ENCODE data around the gene SLC49A4. TPM values are rescaled to one million over a fixed set of nuclear protein-coding genes. Genes with fewer than 3 reads are reported as not detected.

SLC49A4 gene
- total RNA-seq, 1 experiment from 2014 or later = 19.8 TPM

GRCh38 chr3:122773944-122774509 lies 20.8 kb upstream of the SLC49A4 start:
- Histone ChIP-seq H3K27me3 (no peaks in the 10 kb centered on the region), H3K36me3 (peaks cover 2% of the 10 kb centered on the region; the same call in 1 of the 2 replicates), H3K4me1 (no peaks in the 10 kb centered on the region), H3K9me3 (replicated peaks) (no peaks in the 10 kb centered on the region), H3K27ac (no peak overlapping the region), H3K4me3 (no peak overlapping the region)
- no peak for DNase-seq

GRCh38 chr3:122774564-122774963 lies 20.3 kb upstream of the SLC49A4 start:
- Histone ChIP-seq H3K27ac (no peak overlapping the region), H3K4me1 (no peaks in the 10 kb centered on the region), H3K27me3 (no peaks in the 10 kb centered on the region), H3K4me3 (no peak overlapping the region), H3K36me3 (peaks cover 2% of the 10 kb centered on the region; the same call in 1 of the 2 replicates), H3K9me3 (replicated peaks) (no peaks in the 10 kb centered on the region)
- no peak for DNase-seq

GRCh38 chr3:122776675-122777468 lies 18.0 kb upstream of the SLC49A4 start:
- peaks cover 2% of the 10 kb centered on the region; the same call in 1 of the 2 replicates for H3K36me3 ChIP-seq
- H3K9me3 ChIP-seq (replicated peaks) = no peaks in the 10 kb centered on the region
- no peaks in the 10 kb centered on the region for H3K4me1 ChIP-seq
- no peaks in the 10 kb centered on the region for H3K27me3 ChIP-seq
- no peak overlapping the region for H3K4me3 ChIP-seq
- no peak overlapping the region for H3K27ac ChIP-seq
- DNase-seq = no peak

- 0 out of 2 replicates have a peak, but pooled peaks cover 2% of the 10 kb centered on the region for H3K36me3 ChIP-seq
- H3K9me3 ChIP-seq (replicated peaks) = no peaks in the 10 kb centered on the region
- H3K4me3 ChIP-seq = no peak overlapping the region
- no peaks in the 10 kb centered on the region for H3K4me1 ChIP-seq
- no peak for DNase-seq
- H3K27ac ChIP-seq = no peak overlapping the region
- no peaks in the 10 kb centered on the region for H3K27me3 ChIP-seq
Measured at GRCh38 chr3:122777563-122777962, 17.3 kb upstream of the SLC49A4 start.

- Histone ChIP-seq H3K36me3 (no peaks in the 10 kb centered on the region), H3K27me3 (no peaks in the 10 kb centered on the region), H3K27ac (no peak overlapping the region), H3K4me1 (no peaks in the 10 kb centered on the region), H3K9me3 (replicated peaks) (no peaks in the 10 kb centered on the region), H3K4me3 (no peak overlapping the region)
- DNase-seq = no peak
Measured at GRCh38 chr3:122782804-122783203, 12.1 kb upstream of the SLC49A4 start.

- Histone ChIP-seq H3K4me3 (no peak overlapping the region), H3K27me3 (no peaks in the 10 kb centered on the region), H3K9me3 (replicated peaks) (no peaks in the 10 kb centered on the region), H3K4me1 (no peaks in the 10 kb centered on the region), H3K27ac (no peak overlapping the region), H3K36me3 (no peaks in the 10 kb centered on the region)
- DNase-seq = no peak
Measured at GRCh38 chr3:122784436-122784835, 10.4 kb upstream of the SLC49A4 start.

- DNase-seq = no peak
Measured at GRCh38 chr3:122785231-122785630, 9.6 kb upstream of the SLC49A4 start.

GRCh38 chr3:122786066-122786465 lies 8.8 kb upstream of the SLC49A4 start:
- Histone ChIP-seq H3K27me3 (no peaks in the 10 kb centered on the region), H3K27ac (no peak overlapping the region), H3K4me1 (no peaks in the 10 kb centered on the region), H3K9me3 (replicated peaks) (no peaks in the 10 kb centered on the region), H3K36me3 (no peaks in the 10 kb centered on the region), H3K4me3 (no peak overlapping the region)
- no peak for DNase-seq

More at GRCh38 chr3:122785231-122785630, 9.6 kb upstream of the SLC49A4 start:
- Histone ChIP-seq H3K9me3 (replicated peaks) (no peaks in the 10 kb centered on the region), H3K27ac (no peak overlapping the region), H3K4me1 (no peaks in the 10 kb centered on the region), H3K27me3 (no peaks in the 10 kb centered on the region), H3K36me3 (no peaks in the 10 kb centered on the region), H3K4me3 (no peak overlapping the region)

GRCh38 chr3:122787872-122788271 lies 7.0 kb upstream of the SLC49A4 start:
- no peaks in the 10 kb centered on the region for H3K4me1 ChIP-seq
- no peaks in the 10 kb centered on the region for H3K27me3 ChIP-seq
- H3K27ac ChIP-seq = no peak overlapping the region
- no peaks in the 10 kb centered on the region for H3K9me3 ChIP-seq (replicated peaks)
- no peak overlapping the region for H3K4me3 ChIP-seq
- DNase-seq = no peak
- no peaks in the 10 kb centered on the region for H3K36me3 ChIP-seq

GRCh38 chr3:122789585-122790273 lies 5.1 kb upstream of the SLC49A4 start:
- Histone ChIP-seq H3K27me3 (no peaks in the 10 kb centered on the region), H3K36me3 (no peaks in the 10 kb centered on the region), H3K4me1 (no peaks in the 10 kb centered on the region), H3K9me3 (replicated peaks) (no peaks in the 10 kb centered on the region), H3K27ac (no peak overlapping the region), H3K4me3 (no peak overlapping the region)
- DNase-seq = no peak

GRCh38 chr3:122793568-122794416 lies 1.1 kb upstream of the SLC49A4 start, which contains the start of gene HSPBAP1:
HSPBAP1 (minus strand) TSS chr3:122793831; CDS start chr3:122793680, 151 bp downstream.
- H3K27me3 ChIP-seq = no peaks in the 10 kb centered on the region
- H3K27ac ChIP-seq = peak within 1 kb of the TSS; percentile 90
- no peaks in the 10 kb centered on the region for H3K9me3 ChIP-seq (replicated peaks)
- H3K4me1 ChIP-seq = no peaks in the 10 kb centered on the region; the same call in 1 of the 2 replicates
- DNase-seq = peak; percentile 93
- no peaks in the 10 kb centered on the region for H3K36me3 ChIP-seq
- H3K4me3 ChIP-seq = peak within 1 kb of the TSS; percentile 88

- Histone ChIP-seq H3K36me3 (no peaks in the 10 kb centered on the region), H3K27ac (peak overlapping the region; percentile 90), H3K4me1 (no peaks in the 10 kb centered on the region; the same call in 1 of the 2 replicates), H3K9me3 (replicated peaks) (no peaks in the 10 kb centered on the region), H3K27me3 (no peaks in the 10 kb centered on the region), H3K4me3 (peak overlapping the region; percentile 88)
- DNase-seq = no peak
Measured at GRCh38 chr3:122794483-122794778, 438 bp upstream of the SLC49A4 start.

- H3K9me3 ChIP-seq (replicated peaks) = no peaks in the 10 kb centered on the region
- no peaks in the 10 kb centered on the region for H3K27me3 ChIP-seq
- no peaks in the 10 kb centered on the region; the same call in 1 of the 2 replicates for H3K4me1 ChIP-seq
- H3K27ac ChIP-seq = peak overlapping the region; percentile 90; the same call in 1 of the 2 replicates
- H3K4me3 ChIP-seq = peak overlapping the region; percentile 88
- no peak for DNase-seq
- no peaks in the 10 kb centered on the region for H3K36me3 ChIP-seq
Measured at GRCh38 chr3:122795674-122796195, 866 bp downstream of the SLC49A4 start.

- H3K9me3 ChIP-seq (replicated peaks) = no peaks in the 10 kb centered on the region
- H3K27ac ChIP-seq = no peak overlapping the region
- no peak for DNase-seq
- H3K4me3 ChIP-seq = no peak overlapping the region
- H3K4me1 ChIP-seq = no peaks in the 10 kb centered on the region; the same call in 1 of the 2 replicates
- H3K36me3 ChIP-seq = no peaks in the 10 kb centered on the region
- no peaks in the 10 kb centered on the region for H3K27me3 ChIP-seq
Measured at GRCh38 chr3:122797291-122797690, 2.4 kb downstream of the SLC49A4 start.

Data from SJCRH30 (cell line).